BLaER1 (cell line): ENCODE results near the gene PIP5K1C.

ENCODE experiments used
- H3K27ac ChIP-seq: shearing (Covaris generic); formaldehyde crosslinking; 2 replicates; pipeline ENCODE4 v1.8.1; 2022
- H3K27me3 ChIP-seq: shearing (Covaris generic); formaldehyde crosslinking; 2 replicates; pipeline ENCODE4 v1.8.1; 2022
- H3K36me3 ChIP-seq: shearing (Covaris generic); formaldehyde crosslinking; 2 replicates; pipeline ENCODE4 v1.8.1; 2022
- H3K4me1 ChIP-seq: shearing (Covaris generic); formaldehyde crosslinking; 2 replicates; pipeline ENCODE4 v1.8.1; 2022
- H3K4me2 ChIP-seq: shearing (Covaris generic); formaldehyde crosslinking; 2 replicates; pipeline ENCODE4 v1.8.1; 2022
- H3K4me3 ChIP-seq: shearing (Covaris generic); formaldehyde crosslinking; 2 replicates; pipeline ENCODE4 v1.8.1; 2022
- H3K9ac ChIP-seq: shearing (Covaris generic); formaldehyde crosslinking; 2 replicates; pipeline ENCODE4 v1.8.1; 2022
- H3K9me3 ChIP-seq: shearing (Covaris generic); formaldehyde crosslinking; 2 replicates; pipeline ENCODE4 v1.8.1; 2022
- H4K20me1 ChIP-seq: shearing (Covaris generic); formaldehyde crosslinking; 2 replicates; pipeline ENCODE4 v1.8.1; 2022
- Cebpa-rat ChIP-seq: shearing (Covaris generic); IDR thresholded peaks from 2 replicates; pipeline ENCODE4 v1.8.1; 2022

Gene PIP5K1C

GRCh38 chr19:3679581-3679980 is 20.7 kb downstream of the PIP5K1C start:
- peaks cover 4% of the 10 kb centered on the region; the same call in 1 of the 2 replicates for H3K9me3 ChIP-seq
- peaks cover 87% of the 10 kb centered on the region for H4K20me1 ChIP-seq
- peak overlapping the region; percentile 6; the same call in 1 of the 2 replicates for H3K27ac ChIP-seq
- no peak for TF ChIP-seq Cebpa-rat
- H3K9ac ChIP-seq = 0 out of 2 replicates have a peak overlapping the region, but pooled peaks have one; percentile 16
- peaks cover 48% of the 10 kb centered on the region for H3K4me1 ChIP-seq
- H3K4me2 ChIP-seq = peak overlapping the region; percentile 33
- H3K4me3 ChIP-seq = no peak overlapping the region
- H3K27me3 ChIP-seq = no peaks in the 10 kb centered on the region
- peaks cover 22% of the 10 kb centered on the region; the same call in 1 of the 2 replicates for H3K36me3 ChIP-seq

- Histone ChIP-seq H3K27me3 (no peaks in the 10 kb centered on the region), H3K4me3 (no peak overlapping the region), H3K9me3 (no peaks in the 10 kb centered on the region), H3K4me1 (peaks cover 44% of the 10 kb centered on the region), H3K36me3 (peaks cover 20% of the 10 kb centered on the region; the same call in 1 of the 2 replicates), H4K20me1 (peaks cover 87% of the 10 kb centered on the region), H3K27ac (peak overlapping the region; percentile 6; the same call in 1 of the 2 replicates), H3K9ac (no peak overlapping the region), H3K4me2 (peak overlapping the region; percentile 33; the same call in 1 of the 2 replicates)
- TF ChIP-seq Cebpa-rat = no peak
Measured at GRCh38 chr19:3679138-3679537, 21.1 kb downstream of the PIP5K1C start.

GRCh38 chr19:3678188-3678587 is 22.1 kb downstream of the PIP5K1C start:
- Histone ChIP-seq H3K27ac (no peak overlapping the region), H3K27me3 (no peaks in the 10 kb centered on the region), H3K4me3 (no peak overlapping the region), H4K20me1 (peaks cover 87% of the 10 kb centered on the region), H3K36me3 (peaks cover 20% of the 10 kb centered on the region; the same call in 1 of the 2 replicates), H3K9ac (no peak overlapping the region), H3K4me2 (no peak overlapping the region), H3K9me3 (no peaks in the 10 kb centered on the region), H3K4me1 (peaks cover 35% of the 10 kb centered on the region)
- no peak for TF ChIP-seq Cebpa-rat

- Histone ChIP-seq H3K27ac (no peak overlapping the region), H3K4me2 (no peak overlapping the region), H3K9me3 (no peaks in the 10 kb centered on the region), H3K4me1 (peaks cover 46% of the 10 kb centered on the region), H4K20me1 (peaks cover 86% of the 10 kb centered on the region), H3K36me3 (peaks cover 20% of the 10 kb centered on the region; the same call in 1 of the 2 replicates), H3K27me3 (peaks cover 11% of the 10 kb centered on the region), H3K4me3 (no peak overlapping the region), H3K9ac (no peak overlapping the region)
- TF ChIP-seq Cebpa-rat = no peak
Measured at GRCh38 chr19:3674784-3675543, 25.3 kb downstream of the PIP5K1C start.

GRCh38 chr19:3673506-3674439 is 26.5 kb downstream of the PIP5K1C start:
- H3K4me3 ChIP-seq = no peak overlapping the region
- peaks cover 11% of the 10 kb centered on the region for H3K27me3 ChIP-seq
- H3K4me2 ChIP-seq = no peak overlapping the region
- H3K9ac ChIP-seq = no peak overlapping the region
- H3K27ac ChIP-seq = no peak overlapping the region
- peaks cover 29% of the 10 kb centered on the region; the same call in 1 of the 2 replicates for H3K36me3 ChIP-seq
- peaks cover 86% of the 10 kb centered on the region for H4K20me1 ChIP-seq
- H3K4me1 ChIP-seq = peaks cover 40% of the 10 kb centered on the region
- no peak for TF ChIP-seq Cebpa-rat
- H3K9me3 ChIP-seq = no peaks in the 10 kb centered on the region

GRCh38 chr19:3672993-3673392 is 27.3 kb downstream of the PIP5K1C start:
- Histone ChIP-seq H3K9ac (no peak overlapping the region), H3K36me3 (peaks cover 36% of the 10 kb centered on the region; the same call in 1 of the 2 replicates), H3K27me3 (peaks cover 11% of the 10 kb centered on the region), H4K20me1 (peaks cover 92% of the 10 kb centered on the region), H3K4me1 (peaks cover 40% of the 10 kb centered on the region), H3K27ac (no peak overlapping the region), H3K4me3 (no peak overlapping the region), H3K4me2 (no peak overlapping the region), H3K9me3 (no peaks in the 10 kb centered on the region)
- no peak for TF ChIP-seq Cebpa-rat

- Histone ChIP-seq H3K9ac (no peak overlapping the region), H3K4me1 (peaks cover 41% of the 10 kb centered on the region), H4K20me1 (peaks cover 96% of the 10 kb centered on the region), H3K36me3 (peaks cover 41% of the 10 kb centered on the region; the same call in 1 of the 2 replicates), H3K27me3 (peaks cover 11% of the 10 kb centered on the region), H3K4me2 (peak overlapping the region; percentile 94), H3K9me3 (no peaks in the 10 kb centered on the region), H3K27ac (no peak overlapping the region), H3K4me3 (no peak overlapping the region)
- TF ChIP-seq Cebpa-rat = no peak
Measured at GRCh38 chr19:3672575-3672948, 27.7 kb downstream of the PIP5K1C start.

GRCh38 chr19:3671680-3672574 is 28.3 kb downstream of the PIP5K1C start:
- Histone ChIP-seq H3K4me2 (peak overlapping the region; percentile 94), H4K20me1 (peaks cover 98% of the 10 kb centered on the region), H3K27me3 (peaks cover 11% of the 10 kb centered on the region), H3K27ac (peak overlapping the region; percentile 55; the same call in 1 of the 2 replicates), H3K4me3 (peak overlapping the region; percentile 41), H3K9ac (peak overlapping the region; percentile 56; the same call in 1 of the 2 replicates), H3K9me3 (no peaks in the 10 kb centered on the region), H3K36me3 (peaks cover 47% of the 10 kb centered on the region), H3K4me1 (peaks cover 48% of the 10 kb centered on the region)
- no peak for TF ChIP-seq Cebpa-rat
